Measurements from ENCODE around the gene RALGPS1.

DNA sequence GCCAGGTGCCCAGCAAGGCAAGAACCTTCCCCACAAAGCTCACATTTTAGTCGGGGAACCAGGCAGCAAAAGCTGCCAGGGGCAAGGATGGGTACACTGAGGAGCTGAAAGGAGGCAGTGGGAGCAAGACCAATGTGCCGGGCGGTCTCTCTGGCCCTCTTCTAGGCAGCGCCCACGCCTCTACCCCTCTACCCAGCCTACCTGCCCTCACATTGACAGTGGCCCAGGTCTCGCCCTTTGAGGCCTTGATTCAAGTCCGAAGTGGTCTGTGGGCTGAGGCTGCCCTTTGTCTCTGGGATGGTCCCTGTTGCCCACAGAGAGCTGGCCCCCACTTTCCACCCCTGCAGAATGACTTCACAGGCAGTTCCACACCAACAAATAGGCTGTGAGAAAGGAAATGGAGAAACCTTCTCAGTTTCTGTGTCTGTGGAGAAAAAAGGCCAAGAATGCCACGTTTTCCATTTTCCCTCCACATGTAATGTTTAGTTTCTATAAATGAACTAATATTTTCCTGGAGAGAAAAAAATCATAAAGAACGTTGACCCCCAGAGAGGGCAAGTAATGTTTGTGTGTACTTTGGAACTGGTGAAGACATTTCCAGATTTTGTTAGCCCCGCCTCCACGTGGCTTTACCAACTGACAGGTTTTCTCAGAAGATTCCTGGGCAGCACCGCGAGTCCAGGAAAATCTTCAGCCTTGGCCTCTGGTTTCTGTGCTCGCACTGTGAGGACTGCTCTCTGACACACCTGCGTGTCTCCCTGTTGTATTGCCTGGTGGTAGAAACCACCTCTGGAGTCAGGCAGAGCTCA, 265.3 kb downstream of the RALGPS1 start:
- TF ChIP-seq, protein P1, sequence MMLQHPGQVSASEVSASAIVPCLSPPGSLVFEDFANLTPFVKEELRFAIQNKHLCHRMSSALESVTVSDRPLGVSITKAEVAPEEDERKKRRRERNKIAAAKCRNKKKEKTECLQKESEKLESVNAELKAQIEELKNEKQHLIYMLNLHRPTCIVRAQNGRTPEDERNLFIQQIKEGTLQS (IDR thresholded peaks at IDR 0.05; ENCODE audit: insufficient read depth, low read depth, low read length), result no peak
- TF ChIP-seq JUND (IDR thresholded peaks at IDR 0.05; ENCODE audit: low read length) (no peak), EGR1 (IDR thresholded peaks at IDR 0.05; ENCODE audit: borderline replicate concordance, low read depth, low read length) (no peak), RAD21 (IDR thresholded peaks at IDR 0.05 in 1 of 2, conservative IDR thresholded peaks at IDR 0.05 in 1 of 2; ENCODE audit: low read depth in 2 of 2, low read length in 2 of 2) (no peak), EP300 (IDR thresholded peaks at IDR 0.05; ENCODE audit: borderline replicate concordance in 1 of 2, low read depth in 2 of 2, low read length in 2 of 2) (no peak), SAP30 (IDR thresholded peaks at IDR 0.05; ENCODE audit: insufficient read depth, insufficient replicate concordance, low read length) (no peak), CREB1 (IDR thresholded peaks at IDR 0.05) (no peak), BACH1 (IDR thresholded peaks at IDR 0.05; ENCODE audit: low read length) (no peak), BRCA1 (IDR thresholded peaks at IDR 0.05; ENCODE audit: low read depth, low read length) (no peak), YY1 (IDR thresholded peaks at IDR 0.05; ENCODE audit: low read depth, low read length) (no peak), KDM1A (IDR thresholded peaks at IDR 0.05; ENCODE audit: borderline replicate concordance, low read length) (no peak)
- TF ChIP-seq, protein P2, sequence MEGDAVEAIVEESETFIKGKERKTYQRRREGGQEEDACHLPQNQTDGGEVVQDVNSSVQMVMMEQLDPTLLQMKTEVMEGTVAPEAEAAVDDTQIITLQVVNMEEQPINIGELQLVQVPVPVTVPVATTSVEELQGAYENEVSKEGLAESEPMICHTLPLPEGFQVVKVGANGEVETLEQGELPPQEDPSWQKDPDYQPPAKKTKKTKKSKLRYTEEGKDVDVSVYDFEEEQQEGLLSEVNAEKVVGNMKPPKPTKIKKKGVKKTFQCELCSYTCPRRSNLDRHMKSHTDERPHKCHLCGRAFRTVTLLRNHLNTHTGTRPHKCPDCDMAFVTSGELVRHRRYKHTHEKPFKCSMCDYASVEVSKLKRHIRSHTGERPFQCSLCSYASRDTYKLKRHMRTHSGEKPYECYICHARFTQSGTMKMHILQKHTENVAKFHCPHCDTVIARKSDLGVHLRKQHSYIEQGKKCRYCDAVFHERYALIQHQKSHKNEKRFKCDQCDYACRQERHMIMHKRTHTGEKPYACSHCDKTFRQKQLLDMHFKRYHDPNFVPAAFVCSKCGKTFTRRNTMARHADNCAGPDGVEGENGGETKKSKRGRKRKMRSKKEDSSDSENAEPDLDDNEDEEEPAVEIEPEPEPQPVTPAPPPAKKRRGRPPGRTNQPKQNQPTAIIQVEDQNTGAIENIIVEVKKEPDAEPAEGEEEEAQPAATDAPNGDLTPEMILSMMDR (IDR thresholded peaks at IDR 0.05; ENCODE audit: control extremely low read depth in 1 of 3, insufficient read depth in 1 of 3, low read depth in 1 of 3, low read length in 3 of 3), result no peak

Data from H1 (cell line).